ENCODE measurements around the gene EIF5. TPM values are rescaled to one million over a fixed set of nuclear protein-coding genes. Genes with fewer than 3 reads are reported as not detected.

EIF5 gene
- total RNA-seq, 4 donors from 2014 or later: 128 to 226 (median 160) TPM

DNA sequence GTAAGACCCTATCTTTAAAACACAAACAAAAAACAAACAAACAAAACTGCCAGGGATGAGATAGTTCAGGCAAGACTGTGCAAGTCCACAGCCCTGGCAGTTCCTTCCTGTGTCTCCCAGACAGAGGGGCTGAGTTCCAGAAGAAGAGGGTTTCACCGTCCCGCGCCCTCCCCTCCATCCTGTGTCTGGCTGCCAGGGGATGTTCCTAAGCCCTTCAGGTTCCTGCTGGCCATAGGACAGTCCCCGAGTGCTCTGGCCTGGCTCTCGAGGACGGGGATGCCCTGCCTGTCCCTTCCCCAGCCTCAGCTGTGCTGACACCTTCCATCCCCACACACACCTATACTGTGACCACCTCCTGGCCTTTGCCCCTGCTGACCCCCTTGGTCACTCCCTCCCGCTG, 40.6 kb upstream of the EIF5 start:
- 74 to 85% methylated on average over 7 of the region's 7 CpGs for WGBS, 2 donors
- TF ChIP-seq, protein P1, sequence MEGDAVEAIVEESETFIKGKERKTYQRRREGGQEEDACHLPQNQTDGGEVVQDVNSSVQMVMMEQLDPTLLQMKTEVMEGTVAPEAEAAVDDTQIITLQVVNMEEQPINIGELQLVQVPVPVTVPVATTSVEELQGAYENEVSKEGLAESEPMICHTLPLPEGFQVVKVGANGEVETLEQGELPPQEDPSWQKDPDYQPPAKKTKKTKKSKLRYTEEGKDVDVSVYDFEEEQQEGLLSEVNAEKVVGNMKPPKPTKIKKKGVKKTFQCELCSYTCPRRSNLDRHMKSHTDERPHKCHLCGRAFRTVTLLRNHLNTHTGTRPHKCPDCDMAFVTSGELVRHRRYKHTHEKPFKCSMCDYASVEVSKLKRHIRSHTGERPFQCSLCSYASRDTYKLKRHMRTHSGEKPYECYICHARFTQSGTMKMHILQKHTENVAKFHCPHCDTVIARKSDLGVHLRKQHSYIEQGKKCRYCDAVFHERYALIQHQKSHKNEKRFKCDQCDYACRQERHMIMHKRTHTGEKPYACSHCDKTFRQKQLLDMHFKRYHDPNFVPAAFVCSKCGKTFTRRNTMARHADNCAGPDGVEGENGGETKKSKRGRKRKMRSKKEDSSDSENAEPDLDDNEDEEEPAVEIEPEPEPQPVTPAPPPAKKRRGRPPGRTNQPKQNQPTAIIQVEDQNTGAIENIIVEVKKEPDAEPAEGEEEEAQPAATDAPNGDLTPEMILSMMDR (IDR thresholded peaks at IDR 0.05): no peak
- no peak for TF ChIP-seq POLR2A (IDR thresholded peaks at IDR 0.05)
- no peak for TF ChIP-seq EP300 (IDR thresholded peaks at IDR 0.05)
- H3K4me1 ChIP-seq: no peaks in the 10 kb centered on the region
- H3K36me3 ChIP-seq: no peaks in the 10 kb centered on the region
- no peak overlapping the region for H3K27ac ChIP-seq
- DNase-seq (ENCODE audit: low spot score in 2 of 2): no peak
- peaks cover 0 to 15% of the 10 kb centered on the region in 2 donors for H3K27me3 ChIP-seq
- no peaks in the 10 kb centered on the region for H3K9me3 ChIP-seq
- H3K4me3 ChIP-seq: no peak overlapping the region

DNA sequence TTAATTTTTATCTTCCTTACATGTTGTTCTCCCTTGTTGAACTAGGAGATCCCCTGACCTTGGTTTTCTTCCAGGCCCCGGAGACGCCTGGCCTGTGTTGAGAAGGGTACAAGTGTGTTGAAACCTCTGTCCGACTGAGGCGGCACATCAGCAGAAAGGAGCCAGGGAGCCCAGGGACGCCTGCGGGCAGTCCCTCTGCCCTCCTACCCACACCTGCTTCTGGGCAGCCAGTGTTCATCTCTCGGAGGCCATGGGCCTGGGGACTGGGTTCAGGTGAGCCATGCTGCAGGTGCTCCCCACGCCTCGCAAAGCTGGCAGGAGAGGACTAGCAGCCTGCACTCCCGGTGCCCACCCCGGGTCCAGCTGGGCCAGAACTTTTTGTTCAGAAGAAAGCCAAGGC, 39.9 kb upstream of the EIF5 start:
- no peaks in the 10 kb centered on the region for H3K9me3 ChIP-seq
- TF ChIP-seq POLR2A (IDR thresholded peaks at IDR 0.05) (no peak), EP300 (IDR thresholded peaks at IDR 0.05) (no peak)
- TF ChIP-seq, protein P1 (IDR thresholded peaks at IDR 0.05): no peak
- no peaks in the 10 kb centered on the region for H3K36me3 ChIP-seq
- no peaks in the 10 kb centered on the region for H3K4me1 ChIP-seq
- H3K27me3 ChIP-seq: peaks cover 0 to 12% of the 10 kb centered on the region in 2 donors
- H3K27ac ChIP-seq: no peak overlapping the region
- WGBS, 2 donors: 84 to 88% methylated on average over 10 to 11 of the region's 11 CpGs
- DNase-seq (ENCODE audit: low spot score in 2 of 2): no peak
- no peak overlapping the region for H3K4me3 ChIP-seq

DNA sequence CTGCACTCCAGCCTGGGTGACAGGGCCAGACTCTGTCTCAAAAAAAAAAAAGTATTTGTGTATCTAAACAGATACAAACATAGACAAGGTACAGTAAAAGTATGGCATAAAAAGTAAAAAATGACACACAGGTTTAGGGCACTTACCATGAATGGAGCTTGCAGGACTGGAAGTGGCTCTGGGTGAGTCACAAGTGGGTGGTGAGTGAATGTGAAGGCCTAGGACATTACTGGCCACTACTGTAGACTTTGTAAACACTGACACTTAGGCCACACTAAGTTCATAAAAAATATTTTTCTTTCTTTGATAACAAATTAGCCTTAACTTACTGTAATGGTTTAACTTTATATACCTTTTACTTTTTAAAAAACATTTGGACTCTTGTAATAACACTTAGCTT, 38.0 kb upstream of the EIF5 start:
- TF ChIP-seq, protein P1 (IDR thresholded peaks at IDR 0.05): no peak
- TF ChIP-seq EP300 (IDR thresholded peaks at IDR 0.05): no peak
- no peak for TF ChIP-seq POLR2A (IDR thresholded peaks at IDR 0.05)
- no peaks in the 10 kb centered on the region for H3K4me1 ChIP-seq
- DNase-seq (ENCODE audit: low spot score in 2 of 2): no peak
- no peaks in the 10 kb centered on the region for H3K9me3 ChIP-seq
- H3K4me3 ChIP-seq: no peak overlapping the region
- H3K27me3 ChIP-seq: peaks cover 0 to 12% of the 10 kb centered on the region in 2 donors
- no peak overlapping the region for H3K27ac ChIP-seq
- no peaks in the 10 kb centered on the region for H3K36me3 ChIP-seq

DNA sequence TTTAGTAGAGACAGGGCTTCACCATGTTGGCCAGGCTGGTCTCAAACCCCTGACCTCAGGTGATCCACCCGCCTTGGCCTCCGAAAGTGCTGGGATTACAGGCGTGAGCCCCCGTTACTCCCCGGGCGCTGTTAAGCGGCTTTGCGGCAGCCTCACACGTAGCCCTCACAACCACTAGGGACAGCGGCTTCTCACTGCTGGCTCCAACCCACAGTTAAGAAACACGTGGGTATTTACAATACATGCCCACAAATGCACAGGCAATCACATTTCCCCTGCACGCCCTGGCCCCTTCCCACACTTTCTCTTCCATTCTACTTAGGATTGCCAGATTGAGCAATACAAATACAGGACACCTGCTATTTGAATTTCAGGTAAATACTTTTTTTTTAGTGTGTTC, 37.0 kb upstream of the EIF5 start:
- H3K27ac ChIP-seq: no peak overlapping the region
- no peaks in the 10 kb centered on the region for H3K4me1 ChIP-seq
- peaks cover 0 to 12% of the 10 kb centered on the region in 2 donors for H3K27me3 ChIP-seq
- DNase-seq (ENCODE audit: low spot score in 2 of 2): no peak
- no peak overlapping the region for H3K4me3 ChIP-seq
- no peaks in the 10 kb centered on the region for H3K36me3 ChIP-seq
- 49 to 67% methylated on average over 12 of the region's 12 CpGs for WGBS, 2 donors
- TF ChIP-seq EP300 (IDR thresholded peaks at IDR 0.05) (no peak), POLR2A (IDR thresholded peaks at IDR 0.05) (no peak)
- TF ChIP-seq, protein P1 (IDR thresholded peaks at IDR 0.05): no peak
- no peaks in the 10 kb centered on the region for H3K9me3 ChIP-seq

DNA sequence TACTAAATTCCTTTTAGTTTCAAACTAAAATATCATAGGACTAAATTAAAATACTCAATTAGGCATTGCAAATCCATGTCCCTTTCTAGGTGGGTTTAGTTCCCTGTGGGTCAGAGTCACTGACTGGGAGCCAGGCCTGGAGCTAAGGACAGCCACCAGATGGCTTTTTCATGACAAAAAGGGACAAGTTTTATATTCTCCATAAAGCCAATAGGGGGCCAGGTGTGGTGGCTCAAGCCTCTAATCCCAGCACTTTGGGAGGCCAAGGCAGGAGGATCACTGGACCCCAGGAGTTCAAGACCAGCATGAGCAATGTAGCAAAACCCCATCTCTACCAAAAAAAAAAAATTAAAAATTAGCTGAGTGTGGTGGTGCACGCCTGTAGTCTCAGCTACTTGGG, 35.4 kb upstream of the EIF5 start:
- Histone ChIP-seq H3K9me3 (no peaks in the 10 kb centered on the region), H3K4me3 (no peak overlapping the region), H3K4me1 (no peaks in the 10 kb centered on the region), H3K27ac (no peak overlapping the region), H3K36me3 (no peaks in the 10 kb centered on the region), H3K27me3 (peaks cover 0 to 7% of the 10 kb centered on the region in 2 donors)
- no peak for DNase-seq (ENCODE audit: low spot score in 2 of 2)
- TF ChIP-seq, protein P1 (IDR thresholded peaks at IDR 0.05): no peak
- no peak for TF ChIP-seq POLR2A (IDR thresholded peaks at IDR 0.05)
- 100% methylated on average over 1 of the region's 1 CpG for WGBS, 2 donors
